Breast epithelium (tissue), 4 donors: ENCODE data around the gene ANK2. TPM values are rescaled to one million over a fixed set of nuclear protein-coding genes. Genes with fewer than 3 reads are reported as not detected.

Experiments
- DNase-seq, 2 donors: peaks; one replicate each; pipeline ENCODE4 v3.0.0-alpha.2; 2019; ENCODE audit warnings: low spot score in 2 of 2
- H3K27ac ChIP-seq, 2 donors: fragments of 200-600 bp; sonication (generic) in 1 of 2; one replicate each; pipeline ENCODE4 v1.5.1; 2016 to 2019; ENCODE audit warnings: mild to moderate bottlenecking in 1 of 2
- H3K27me3 ChIP-seq, 2 donors: fragments of 200-600 bp; sonication (generic) in 1 of 2; one replicate each; pipeline versions ENCODE4 v1.5.1 to v1.6.0; 2017 to 2019; ENCODE audit warnings: control low read depth in 1 of 2, mild to moderate bottlenecking in 1 of 2
- H3K36me3 ChIP-seq: fragments of 200-600 bp; one replicate; pipeline ENCODE4 v1.5.1; 2019
- H3K4me1 ChIP-seq, 2 donors: fragments of 200-600 bp; sonication (generic); one replicate each; pipeline ENCODE4 v1.5.1; 2016 to 2019; ENCODE audit warnings: control low read depth in 1 of 2
- H3K4me3 ChIP-seq, 3 donors: fragments of 200-600 bp; sonication (generic); 1 replicate in 2 of 3; 2 replicates in 1 of 3; pipeline ENCODE4 v1.5.1; 2016 to 2019; ENCODE audit warnings: mild to moderate bottlenecking in 3 of 3, moderate library complexity in 2 of 3
- H3K9me3 ChIP-seq, 2 donors: fragments of 200-600 bp; sonication (generic) in 1 of 2; one replicate each; pipeline ENCODE4 v1.5.1; 2016 to 2019; ENCODE audit warnings: control low read depth in 1 of 2
- CTCF ChIP-seq, 3 donors: fragments of 450-650 bp; IDR thresholded peaks; one replicate each; pipeline ENCODE4 v1.5.1; 2016 to 2017; ENCODE audit warnings: antibody characterized with exemption in 3 of 3, mild to moderate bottlenecking in 3 of 3, moderate library complexity in 3 of 3
- POLR2A ChIP-seq: fragments of 450-650 bp; IDR thresholded peaks from one replicate; pipeline ENCODE4 v1.6.1; 2016; ENCODE audit warnings: antibody characterized with exemption, mild to moderate bottlenecking, moderate library complexity
- POLR2AphosphoS5 ChIP-seq, 3 donors: sonication (generic); formaldehyde crosslinking; IDR thresholded peaks; one replicate each; pipeline ENCODE4 v1.6.1; 2017; ENCODE audit warnings: antibody characterized with exemption in 3 of 3
- intact Hi-C: fragments of 100-400 bp; cut with DNase I; formaldehyde crosslinking; loops from one replicate; pipeline ENCODE4 v1.15.1; 2023; ENCODE audit warnings: low total_unique reads
- total RNA-seq, 3 donors: library from RNA; depleted of rRNA; stranded (reverse); fragments of >200 nt; gene quantifications; one replicate each; pipeline ENCODE4 v1.1.0, GENCODE V29; 2016

Gene ANK2
- total RNA-seq, 3 donors from 2014 or later: 22.0 to 145 (median 36.7) TPM

GRCh38 chr4:113073451-113074005, 24.1 kb downstream of the ANK2 start:
- Histone ChIP-seq H3K4me1 (no peaks in the 10 kb centered on the region), H3K27ac (no peak overlapping the region), H3K4me3 (no peak overlapping the region), H3K36me3 (no peaks in the 10 kb centered on the region), H3K9me3 (no peaks in the 10 kb centered on the region), H3K27me3 (no peaks in the 10 kb centered on the region)
- no peak for DNase-seq
- intact Hi-C loops: no loop called here
- TF ChIP-seq CTCF (IDR thresholded peaks at IDR 0.05) (no peak), POLR2AphosphoS5 (IDR thresholded peaks at IDR 0.05) (no peak), POLR2A (no peak)

- Histone ChIP-seq H3K27ac (no peak overlapping the region), H3K9me3 (no peaks in the 10 kb centered on the region), H3K36me3 (no peaks in the 10 kb centered on the region), H3K27me3 (no peaks in the 10 kb centered on the region), H3K4me3 (no peak overlapping the region), H3K4me1 (no peaks in the 10 kb centered on the region)
- TF ChIP-seq POLR2A (no peak), CTCF (IDR thresholded peaks at IDR 0.05) (no peak), POLR2AphosphoS5 (IDR thresholded peaks at IDR 0.05) (no peak)
- intact Hi-C loops: no loop called here
- no peak for DNase-seq
Observed at GRCh38 chr4:113077575-113077974, 28.1 kb downstream of the ANK2 start.

GRCh38 chr4:113078066-113078465, 28.6 kb downstream of the ANK2 start:
- H3K4me1 ChIP-seq: no peaks in the 10 kb centered on the region
- H3K36me3 ChIP-seq: no peaks in the 10 kb centered on the region
- H3K27me3 ChIP-seq: no peaks in the 10 kb centered on the region
- no peak overlapping the region for H3K4me3 ChIP-seq
- H3K27ac ChIP-seq: no peak overlapping the region
- TF ChIP-seq CTCF (IDR thresholded peaks at IDR 0.05) (no peak), POLR2A (no peak), POLR2AphosphoS5 (IDR thresholded peaks at IDR 0.05) (no peak)
- no peak for DNase-seq
- intact Hi-C loops: no loop called here
- H3K9me3 ChIP-seq: no peaks in the 10 kb centered on the region

GRCh38 chr4:113080050-113080449, 30.6 kb downstream of the ANK2 start:
- no peak for DNase-seq
- no peak for TF ChIP-seq POLR2A
- TF ChIP-seq CTCF (IDR thresholded peaks at IDR 0.05): no peak
- no peak for TF ChIP-seq POLR2AphosphoS5 (IDR thresholded peaks at IDR 0.05)
- H3K9me3 ChIP-seq: no peaks in the 10 kb centered on the region
- H3K36me3 ChIP-seq: no peaks in the 10 kb centered on the region
- H3K4me3 ChIP-seq: no peak overlapping the region
- H3K4me1 ChIP-seq: no peaks in the 10 kb centered on the region
- H3K27ac ChIP-seq: no peak overlapping the region
- intact Hi-C loops: no loop called here
- no peaks in the 10 kb centered on the region for H3K27me3 ChIP-seq

- Histone ChIP-seq H3K36me3 (no peaks in the 10 kb centered on the region), H3K27ac (no peak overlapping the region), H3K27me3 (no peaks in the 10 kb centered on the region), H3K4me3 (no peak overlapping the region), H3K4me1 (no peaks in the 10 kb centered on the region), H3K9me3 (no peaks in the 10 kb centered on the region)
- TF ChIP-seq CTCF (IDR thresholded peaks at IDR 0.05) (no peak), POLR2A (no peak), POLR2AphosphoS5 (IDR thresholded peaks at IDR 0.05) (no peak)
- no peak for DNase-seq
- intact Hi-C loops: no loop called here
Observed at GRCh38 chr4:113080624-113081023, 31.2 kb downstream of the ANK2 start.
